Measurements from ENCODE around the gene C22orf42.

DNA sequence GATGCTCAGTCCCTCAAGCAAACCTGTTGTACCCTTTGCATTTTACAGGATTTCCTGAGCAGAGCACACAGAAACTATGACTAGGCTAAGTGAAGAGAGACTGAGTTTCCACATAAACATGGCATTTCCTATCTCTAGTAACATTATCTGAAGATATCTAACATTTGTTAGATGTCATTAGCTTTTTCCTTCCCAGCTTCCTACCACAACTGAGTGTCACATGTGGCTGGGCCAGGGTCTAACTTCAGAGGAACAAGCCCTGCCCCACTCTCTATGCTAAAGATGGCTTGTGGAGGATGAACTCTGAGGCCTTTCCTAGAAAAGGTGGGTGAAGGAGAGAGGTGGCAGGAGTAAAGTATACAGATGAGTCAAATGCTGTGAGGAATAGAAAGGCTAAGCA, 16.5 kb downstream of the C22orf42 start:
- no peak for TF ChIP-seq EZH2 (IDR thresholded peaks at IDR 0.05; ENCODE audit: borderline replicate concordance, insufficient read depth, low read depth, low read length, poor library complexity, severe bottlenecking)
- TF ChIP-seq, protein P1, sequence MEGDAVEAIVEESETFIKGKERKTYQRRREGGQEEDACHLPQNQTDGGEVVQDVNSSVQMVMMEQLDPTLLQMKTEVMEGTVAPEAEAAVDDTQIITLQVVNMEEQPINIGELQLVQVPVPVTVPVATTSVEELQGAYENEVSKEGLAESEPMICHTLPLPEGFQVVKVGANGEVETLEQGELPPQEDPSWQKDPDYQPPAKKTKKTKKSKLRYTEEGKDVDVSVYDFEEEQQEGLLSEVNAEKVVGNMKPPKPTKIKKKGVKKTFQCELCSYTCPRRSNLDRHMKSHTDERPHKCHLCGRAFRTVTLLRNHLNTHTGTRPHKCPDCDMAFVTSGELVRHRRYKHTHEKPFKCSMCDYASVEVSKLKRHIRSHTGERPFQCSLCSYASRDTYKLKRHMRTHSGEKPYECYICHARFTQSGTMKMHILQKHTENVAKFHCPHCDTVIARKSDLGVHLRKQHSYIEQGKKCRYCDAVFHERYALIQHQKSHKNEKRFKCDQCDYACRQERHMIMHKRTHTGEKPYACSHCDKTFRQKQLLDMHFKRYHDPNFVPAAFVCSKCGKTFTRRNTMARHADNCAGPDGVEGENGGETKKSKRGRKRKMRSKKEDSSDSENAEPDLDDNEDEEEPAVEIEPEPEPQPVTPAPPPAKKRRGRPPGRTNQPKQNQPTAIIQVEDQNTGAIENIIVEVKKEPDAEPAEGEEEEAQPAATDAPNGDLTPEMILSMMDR (IDR thresholded peaks at IDR 0.05), result no peak
